B cell (primary cell): ENCODE measurements around the gene TPRN. TPM values are rescaled to one million over a fixed set of nuclear protein-coding genes. Genes with fewer than 3 reads are reported as not detected.
A peak's percentile ranks its signal among the peaks of the same experiment; 100 is the strongest.

Experiments
- ATAC-seq: fragments of 200-7000 bp; cut with Tn5 transposase; one replicate; pipeline ENCODE4 v1.10.0; 2021; ENCODE audit warnings: low read depth, mild to moderate bottlenecking, moderate number of reproducible peaks, moderate library complexity
- CTCF ChIA-PET: fragments of 350-600 bp; sonication (Branson Sonifier 250); formaldehyde crosslinking; loops from one replicate; lab custom pipeline; 2021; ENCODE audit warnings: antibody characterized with exemption, inconsistent platforms; lab: Charles Lee
- POLR2A ChIA-PET: fragments of 350-600 bp; sonication (Branson Sonifier 250); formaldehyde crosslinking; loops from one replicate; lab custom pipeline; 2021; ENCODE audit warnings: antibody characterized with exemption; lab: Charles Lee
- DNase-seq: peaks from one replicate; pipeline ENCODE4 v3.0.0; 2013
- H2AFZ ChIP-seq: 2 replicates; pipeline ENCODE4 v1.6.1; 2012; ENCODE audit warnings: mild to moderate bottlenecking, low read depth, low read length; ENCODE audit not compliant: insufficient read depth, poor library complexity, severe bottlenecking
- H3K27ac ChIP-seq, 2 donors: 1 replicate in 1 of 2; 2 replicates in 1 of 2; pipeline ENCODE4 v1.5.1; 2012 to 2013; ENCODE audit warnings: low read length in 2 of 2, mild to moderate bottlenecking in 2 of 2, moderate library complexity in 1 of 2
- H3K27me3 ChIP-seq, 4 experiments: fragments of 200-600 bp in 1 of 4; sonication (generic) in 1 of 4; replicated peaks in 1 of 4; 1 replicate in 2 of 4; 2 replicates in 2 of 4; pipeline versions ENCODE4 v1.6.1 to v1.7.0; 2013 to 2016; ENCODE audit warnings: low read length in 3 of 4, mild to moderate bottlenecking in 2 of 4, mixed read lengths in 1 of 4, moderate library complexity in 1 of 4; ENCODE audit not compliant: insufficient read depth in 4 of 4, control insufficient read depth in 3 of 4; ENCODE audit errors: control extremely low read depth in 1 of 4
- H3K36me3 ChIP-seq, 2 experiments: replicated peaks in 1 of 2; 1 replicate in 1 of 2; 2 replicates in 1 of 2; pipeline versions ENCODE4 v1.6.1 to v1.7.1; 2013; ENCODE audit warnings: low read length in 1 of 2; ENCODE audit not compliant: insufficient read depth in 2 of 2, control insufficient read depth in 1 of 2; ENCODE audit errors: control extremely low read depth in 1 of 2, extremely low read depth in 1 of 2
- H3K4me1 ChIP-seq, 2 donors: fragments of 200-600 bp in 1 of 2; sonication (generic) in 1 of 2; 1 replicate in 1 of 2; 2 replicates in 1 of 2; pipeline versions ENCODE4 v1.5.1 to v1.6.1; 2013 to 2017; ENCODE audit warnings: low read length in 2 of 2; ENCODE audit not compliant: control insufficient read depth in 2 of 2, insufficient read depth in 2 of 2
- H3K4me2 ChIP-seq: replicated peaks from 2 replicates; pipeline ENCODE3; 2012; ENCODE audit warnings: mild to moderate bottlenecking, low read depth, low read length; ENCODE audit not compliant: poor library complexity, severe bottlenecking
- H3K4me3 ChIP-seq, 5 experiments: fragments of 200-600 bp in 1 of 5; sonication (generic) in 1 of 5; 1 replicate in 3 of 5; 2 replicates in 2 of 5; pipeline versions ENCODE4 v1.5.1 to v1.7.0; 2011 to 2016; ENCODE audit warnings: low read length in 4 of 5, mild to moderate bottlenecking in 4 of 5, low read depth in 2 of 5, control low read depth in 1 of 5, moderate library complexity in 1 of 5; ENCODE audit not compliant: insufficient read depth in 1 of 5; ENCODE audit errors: control extremely low read depth in 1 of 5, extremely low read depth in 1 of 5
- H3K79me2 ChIP-seq: fragments of 200-600 bp; sonication (generic); one replicate; pipeline ENCODE4 v1.6.0; 2016; ENCODE audit warnings: low read length; ENCODE audit not compliant: control insufficient read depth, insufficient read depth
- H3K9ac ChIP-seq: fragments of 200-600 bp; sonication (generic); 2 replicates; pipeline ENCODE4 v1.6.1; 2017; ENCODE audit warnings: mild to moderate bottlenecking, low read length, moderate library complexity
- H3K9me3 ChIP-seq, 3 donors: one replicate each; pipeline versions ENCODE4 v1.6.1 to v1.7.1; 2013; ENCODE audit warnings: low read length in 2 of 3; ENCODE audit not compliant: control insufficient read depth in 2 of 3, insufficient read depth in 1 of 3; ENCODE audit errors: control extremely low read depth in 1 of 3
- H4K20me1 ChIP-seq: 2 replicates; pipeline ENCODE4 v1.6.0; 2012; ENCODE audit warnings: mild to moderate bottlenecking, low read length; ENCODE audit not compliant: insufficient read depth, control insufficient read depth, poor library complexity, severe bottlenecking
- H3K27ac Mint-ChIP-seq: one replicate; pipeline ENCODE4 v1.8.0; 2021; ENCODE audit warnings: mixed read lengths
- H3K27me3 Mint-ChIP-seq: one replicate; pipeline ENCODE4 v1.8.0; 2021; ENCODE audit warnings: mixed read lengths
- H3K4me1 Mint-ChIP-seq: one replicate; pipeline ENCODE4 v1.8.0; 2021; ENCODE audit warnings: mixed read lengths
- H3K4me3 Mint-ChIP-seq: one replicate; pipeline ENCODE4 v1.8.0; 2021; ENCODE audit warnings: mixed read lengths
- H3K9me3 Mint-ChIP-seq: one replicate; pipeline ENCODE4 v1.8.0; 2022; ENCODE audit warnings: mixed read lengths; ENCODE audit not compliant: insufficient read depth
- EZH2 ChIP-seq: IDR thresholded peaks from 2 replicates; pipeline ENCODE4 v1.6.1; 2012; ENCODE audit warnings: borderline replicate concordance, low read depth, mild to moderate bottlenecking, moderate library complexity, low read length; ENCODE audit not compliant: insufficient read depth, poor library complexity, severe bottlenecking
- WGBS: methylation state at CpG from one replicate; pipeline ENCODE4 v1.1.5; 2013; ENCODE audit warnings: missing lambda C conversion rate; ENCODE audit not compliant: insufficient coverage; 5-methylcytosine and 5-hydroxymethylcytosine counted together
- intact Hi-C: fragments of 100-400 bp; cut with micrococcal nuclease; formaldehyde crosslinking; loops from one replicate; pipeline ENCODE4 v1.10.0; 2022
- polyA plus RNA-seq: library from polyadenylated mRNA; depleted of rRNA; stranded (reverse); fragments of >200 nt; gene quantifications from 2 replicates; pipeline ENCODE4 v1.2.3, GENCODE V29; 2012
- total RNA-seq, 2 donors: library from RNA; stranded (reverse); fragments of 120-200 nt in 1 of 2; gene quantifications; 1 replicate in 1 of 2; 2 replicates in 1 of 2; pipeline versions ENCODE4 v1.2.3 to v1.2.4, GENCODE V29; 2013 to 2022
- TF ChIP-seq, protein P1 (sequence below): fragments of 200-600 bp; IDR thresholded peaks from one replicate; pipeline ENCODE4 v1.8.0; 2022; ENCODE audit warnings: antibody characterized with exemption, mild to moderate bottlenecking

TPRN gene
- total and polyA plus RNA-seq, 2 donors (not counting 1 experiment from before 2014, with no cell fraction given): 5.7 to 16.3 TPM

DNA sequence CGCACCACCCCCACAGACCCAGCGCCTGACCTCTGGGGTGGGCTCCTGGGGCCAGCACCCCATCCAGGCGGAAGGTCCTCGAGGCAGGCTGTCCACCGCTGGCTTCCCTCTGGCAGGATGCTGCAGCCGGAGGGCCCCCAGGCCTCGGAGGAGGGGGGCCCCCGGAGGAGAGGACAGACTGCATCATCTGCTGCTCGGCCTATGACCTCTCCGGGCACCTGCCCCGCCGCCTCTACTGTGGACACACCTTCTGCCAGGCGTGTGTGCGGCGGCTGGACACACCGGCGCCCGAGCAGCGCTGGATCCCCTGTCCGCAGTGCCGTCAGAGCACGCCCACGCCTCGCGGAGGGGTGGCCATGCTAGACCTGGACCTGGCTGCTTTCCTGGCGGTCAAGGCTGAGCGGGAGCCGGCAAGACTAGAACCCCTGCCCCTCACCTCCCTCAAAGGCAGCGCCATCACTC, 28.0 kb upstream of the TPRN start:
- no peaks in the 10 kb centered on the region for H4K20me1 ChIP-seq
- peaks cover 8 to 19% of the 10 kb centered on the region in 2 donors for H3K4me1 ChIP-seq
- Mint-ChIP-seq H3K4me3 (no peak overlapping the region), H3K9me3 (no peaks in the 10 kb centered on the region), H3K4me1 (peaks cover 7% of the 10 kb centered on the region), H3K27me3 (peaks cover 4% of the 10 kb centered on the region), H3K27ac (no peak overlapping the region)
- no peak for TF ChIP-seq EZH2
- TF ChIP-seq, protein P1, sequence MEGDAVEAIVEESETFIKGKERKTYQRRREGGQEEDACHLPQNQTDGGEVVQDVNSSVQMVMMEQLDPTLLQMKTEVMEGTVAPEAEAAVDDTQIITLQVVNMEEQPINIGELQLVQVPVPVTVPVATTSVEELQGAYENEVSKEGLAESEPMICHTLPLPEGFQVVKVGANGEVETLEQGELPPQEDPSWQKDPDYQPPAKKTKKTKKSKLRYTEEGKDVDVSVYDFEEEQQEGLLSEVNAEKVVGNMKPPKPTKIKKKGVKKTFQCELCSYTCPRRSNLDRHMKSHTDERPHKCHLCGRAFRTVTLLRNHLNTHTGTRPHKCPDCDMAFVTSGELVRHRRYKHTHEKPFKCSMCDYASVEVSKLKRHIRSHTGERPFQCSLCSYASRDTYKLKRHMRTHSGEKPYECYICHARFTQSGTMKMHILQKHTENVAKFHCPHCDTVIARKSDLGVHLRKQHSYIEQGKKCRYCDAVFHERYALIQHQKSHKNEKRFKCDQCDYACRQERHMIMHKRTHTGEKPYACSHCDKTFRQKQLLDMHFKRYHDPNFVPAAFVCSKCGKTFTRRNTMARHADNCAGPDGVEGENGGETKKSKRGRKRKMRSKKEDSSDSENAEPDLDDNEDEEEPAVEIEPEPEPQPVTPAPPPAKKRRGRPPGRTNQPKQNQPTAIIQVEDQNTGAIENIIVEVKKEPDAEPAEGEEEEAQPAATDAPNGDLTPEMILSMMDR: no peak
- H3K79me2 ChIP-seq: no peaks in the 10 kb centered on the region
- POLR2A ChIA-PET: interaction anchor here (0.5 to 0.6 kb wide), 2 partner anchors 11 to 110 kb away, joined by 3 to 4 read pairs; no protein-coding TSS in a partner anchor
- no peak overlapping the region for H3K4me3 ChIP-seq
- intact Hi-C loops: no loop called here
- ATAC-seq (no peak), DNase-seq (no peak)
- CTCF ChIA-PET: interaction anchor here (0.8 to 7.0 kb wide), 5 partner anchors 10 to 181 kb away, joined by 5 to 76 read pairs (median 7); partner anchors contain the start of genes ANAPC2, SSNA1 and TUBB4B
- peaks cover 0 to 35% (median 2%) of the 10 kb centered on the region in 4 experiments for H3K27me3 ChIP-seq
- H2AFZ ChIP-seq: no peak overlapping the region
- no peaks in the 10 kb centered on the region for H3K9me3 ChIP-seq
- 72% methylated on average over 26 of the region's 29 CpGs for WGBS
- no peak overlapping the region for H3K27ac ChIP-seq
- no peak overlapping the region for H3K9ac ChIP-seq
- H3K4me2 ChIP-seq: no peak overlapping the region
- H3K36me3 ChIP-seq: no peaks in the 10 kb centered on the region

DNA sequence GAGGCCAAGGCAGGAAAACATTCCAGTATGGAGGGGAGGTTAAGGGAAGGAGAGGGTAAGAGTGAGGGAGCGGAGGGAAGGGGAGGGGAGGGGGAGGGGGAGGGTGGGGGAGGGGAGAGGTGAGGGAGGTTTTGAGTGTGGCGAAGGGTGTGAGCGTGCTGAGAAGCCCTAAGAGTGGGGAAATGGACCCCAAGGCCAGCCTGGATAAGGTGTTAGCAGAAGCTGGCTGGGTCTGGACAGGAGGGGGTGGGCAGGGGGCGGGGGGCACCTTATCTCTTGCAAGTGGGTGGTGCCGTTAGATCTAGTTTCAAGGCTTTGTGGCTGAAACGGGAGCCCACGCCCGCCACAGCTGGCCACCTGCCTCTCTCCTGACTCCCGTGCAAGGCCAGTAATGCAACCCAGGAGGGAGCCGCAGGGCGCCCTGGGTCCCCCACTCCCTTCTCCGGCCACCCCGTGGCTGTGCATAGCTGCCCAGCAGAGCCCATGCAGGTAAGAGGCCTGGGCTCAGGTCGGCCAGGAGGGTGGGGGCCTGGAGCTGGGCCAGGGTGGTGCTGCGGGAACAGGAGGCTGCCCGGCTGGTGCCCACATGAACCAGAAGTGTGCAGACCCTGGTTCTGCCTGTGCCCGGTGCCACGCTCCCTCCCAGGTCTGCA, 27.4 kb upstream of the TPRN start:
- Mint-ChIP-seq H3K4me3 (no peak overlapping the region), H3K4me1 (peaks cover 9% of the 10 kb centered on the region), H3K9me3 (no peaks in the 10 kb centered on the region), H3K27me3 (peaks cover 4% of the 10 kb centered on the region), H3K27ac (no peak overlapping the region)
- H3K27me3 ChIP-seq: peaks cover 0 to 35% (median 2%) of the 10 kb centered on the region in 4 experiments
- CTCF ChIA-PET: interaction anchor here (0.7 to 7.0 kb wide), 17 partner anchors 11 to 199 kb away, joined by 3 to 76 read pairs (median 6); partner anchors contain the start of genes ANAPC2, DPP7, MAN1B1 and NPDC1
- H3K27ac ChIP-seq: no peak overlapping the region
- H3K9ac ChIP-seq: no peak overlapping the region
- no peaks in the 10 kb centered on the region for H3K9me3 ChIP-seq
- peaks cover 8 to 21% of the 10 kb centered on the region in 2 donors for H3K4me1 ChIP-seq
- no peaks in the 10 kb centered on the region for H4K20me1 ChIP-seq
- WGBS: 49% methylated on average over 17 of the region's 18 CpGs
- intact Hi-C loops: loop anchor here (1.0 kb wide), 2 partner anchors 40 to 110 kb away; partner anchors contain the start of genes ANAPC2 and SSNA1
- no peak for TF ChIP-seq EZH2
- TF ChIP-seq, protein P1: peak; percentile 1
- peak overlapping the region; percentile 16 for H3K4me2 ChIP-seq
- POLR2A ChIA-PET: interaction anchor here (0.5 to 1.0 kb wide), 3 partner anchors 12 to 110 kb away, joined by 3 to 4 read pairs (median 3); partner anchors contain the start of gene TUBB4B
- no peaks in the 10 kb centered on the region for H3K79me2 ChIP-seq
- H3K4me3 ChIP-seq: no peak overlapping the region
- H2AFZ ChIP-seq: no peak overlapping the region
- ATAC-seq: no peak
- peak; percentile 29 for DNase-seq
- H3K36me3 ChIP-seq: no peaks in the 10 kb centered on the region
